Liver (tissue), 9 donors: ENCODE results near the gene EPB41L4B. TPM values are rescaled to one million over a fixed set of nuclear protein-coding genes. Genes with fewer than 3 reads are reported as not detected.

ENCODE experiments used
- DNase-seq: peaks from one replicate; pipeline ENCODE4 v3.0.0-alpha.2; 2017; ENCODE audit warnings: low spot score
- H3K27ac ChIP-seq, 2 donors: one replicate each; pipeline ENCODE4 v1.7.0; 2013; ENCODE audit warnings: inconsistent platforms in 2 of 2, low read length in 2 of 2, control low read depth in 1 of 2, low read depth in 1 of 2, mild to moderate bottlenecking in 1 of 2
- H3K27me3 ChIP-seq, 4 donors: one replicate each; pipeline versions ENCODE4 v1.6.1 to v1.7.0; 2013; ENCODE audit warnings: low read length in 3 of 4, inconsistent platforms in 1 of 4, mild to moderate bottlenecking in 1 of 4, moderate library complexity in 1 of 4; ENCODE audit not compliant: control insufficient read depth in 4 of 4, insufficient read depth in 4 of 4
- H3K36me3 ChIP-seq, 4 donors: one replicate each; pipeline versions ENCODE4 v1.6.1 to v1.7.0; 2013; ENCODE audit warnings: low read length in 3 of 4, mild to moderate bottlenecking in 3 of 4, low read depth in 1 of 4, moderate library complexity in 1 of 4; ENCODE audit not compliant: control insufficient read depth in 4 of 4, insufficient read depth in 3 of 4
- H3K4me1 ChIP-seq, 4 donors: one replicate each; pipeline versions ENCODE4 v1.6.1 to v1.7.0; 2013; ENCODE audit warnings: low read length in 3 of 4, mild to moderate bottlenecking in 3 of 4, moderate library complexity in 1 of 4; ENCODE audit not compliant: control insufficient read depth in 4 of 4, insufficient read depth in 4 of 4
- H3K4me3 ChIP-seq, 3 donors: one replicate each; pipeline versions ENCODE4 v1.6.1 to v1.7.0; 2013; ENCODE audit warnings: low read length in 3 of 3, control low read depth in 1 of 3, low read depth in 1 of 3, mild to moderate bottlenecking in 1 of 3
- H3K9ac ChIP-seq, 2 donors: one replicate each; pipeline ENCODE4 v1.7.0; 2013; ENCODE audit warnings: low read length in 2 of 2, mild to moderate bottlenecking in 2 of 2, moderate library complexity in 2 of 2, control low read depth in 1 of 2, low read depth in 1 of 2
- H3K9me3 ChIP-seq, 4 donors: one replicate each; pipeline versions ENCODE4 v1.6.1 to v1.7.0; 2013; ENCODE audit warnings: low read length in 3 of 4; ENCODE audit not compliant: control insufficient read depth in 4 of 4
- ATF3 ChIP-seq: IDR thresholded peaks from 2 replicates; pipeline ENCODE4 v1.6.1; 2016; ENCODE audit warnings: antibody characterized with exemption
- EGR1 ChIP-seq, 2 donors: IDR thresholded peaks; 2 replicates each; pipeline ENCODE4 v1.6.1; 2016 to 2018; ENCODE audit warnings: antibody characterized with exemption in 2 of 2, low read depth in 2 of 2
- FOXA1 ChIP-seq: IDR thresholded peaks from 2 replicates; pipeline ENCODE4 v1.6.1; 2016; ENCODE audit warnings: antibody characterized with exemption
- FOXA2 ChIP-seq: IDR thresholded peaks from 2 replicates; pipeline ENCODE4 v1.6.1; 2016; ENCODE audit warnings: antibody characterized with exemption
- GABPA ChIP-seq, 2 donors: IDR thresholded peaks in 1 of 2; conservative IDR thresholded peaks in 1 of 2; 2 replicates each; pipeline ENCODE4 v1.6.1; 2016; ENCODE audit warnings: antibody characterized with exemption in 2 of 2, mild to moderate bottlenecking in 1 of 2, moderate library complexity in 1 of 2
- HNF4A ChIP-seq, 2 donors: conservative IDR thresholded peaks; 2 replicates each; pipeline ENCODE4 v1.6.1; 2016; ENCODE audit warnings: antibody characterized with exemption in 2 of 2, mild to moderate bottlenecking in 2 of 2
- HNF4G ChIP-seq: IDR thresholded peaks from 2 replicates; pipeline ENCODE4 v1.6.1; 2016; ENCODE audit warnings: antibody characterized with exemption
- JUND ChIP-seq, 2 donors: IDR thresholded peaks; 2 replicates each; pipeline ENCODE4 v1.6.1; 2016; ENCODE audit warnings: antibody characterized with exemption in 2 of 2
- MAX ChIP-seq: IDR thresholded peaks from 2 replicates; pipeline ENCODE4 v1.6.1; 2016; ENCODE audit warnings: antibody characterized with exemption
- NR2F2 ChIP-seq: IDR thresholded peaks from 2 replicates; pipeline ENCODE4 v1.6.1; 2016; ENCODE audit warnings: antibody characterized with exemption
- RAD21 ChIP-seq, 2 donors: IDR thresholded peaks; 2 replicates each; pipeline ENCODE4 v1.6.1; 2016; ENCODE audit warnings: antibody characterized with exemption in 2 of 2, mild to moderate bottlenecking in 2 of 2
- REST ChIP-seq: IDR thresholded peaks from 2 replicates; pipeline ENCODE4 v1.6.1; 2016; ENCODE audit warnings: antibody characterized with exemption, mild to moderate bottlenecking
- RXRA ChIP-seq, 2 donors: IDR thresholded peaks; 2 replicates each; pipeline ENCODE4 v1.6.1; 2017 to 2018; ENCODE audit warnings: antibody characterized with exemption in 2 of 2, mild to moderate bottlenecking in 1 of 2
- SP1 ChIP-seq: IDR thresholded peaks from 2 replicates; pipeline ENCODE4 v1.6.1; 2018; ENCODE audit warnings: antibody characterized with exemption, mild to moderate bottlenecking
- TAF1 ChIP-seq: conservative IDR thresholded peaks from 2 replicates; pipeline ENCODE4 v1.6.1; 2016; ENCODE audit warnings: antibody characterized with exemption, mild to moderate bottlenecking
- YY1 ChIP-seq: IDR thresholded peaks from 2 replicates; pipeline ENCODE4 v1.6.1; 2016; ENCODE audit warnings: antibody characterized with exemption, mild to moderate bottlenecking
- ZBTB33 ChIP-seq: IDR thresholded peaks from 2 replicates; pipeline ENCODE4 v1.6.1; 2016; ENCODE audit warnings: antibody characterized with exemption
- WGBS: extraction: QIAGEN DNeasy Blood & Tissue Kit; methylation state at CpG from one replicate; pipeline ENCODE4 v1.1.7; 2013; 5-methylcytosine and 5-hydroxymethylcytosine counted together
- polyA plus RNA-seq, 2 donors: library from polyadenylated mRNA; stranded (reverse) in 1 of 2; unstranded in 1 of 2; fragments of 200-250 nt in 1 of 2; fragments of >200 nt in 1 of 2; fragmentation: Nextera tagmentation in 1 of 2; extraction: Ambion mirVana in 1 of 2; gene quantifications; one replicate each; pipeline versions ENCODE4 v1.2.1 to v1.2.3, GENCODE V29; 2013 to 2015
- total RNA-seq, 2 donors: library from RNA; depleted of rRNA; stranded (reverse); fragments of >200 nt; gene quantifications; one replicate each; pipeline ENCODE4 v1.2.3, GENCODE V29; 2014
- TF ChIP-seq, protein P1 (sequence below): fragments of 150-350 bp; IDR thresholded peaks from 2 replicates; pipeline ENCODE4 v1.5.1; 2017; ENCODE audit warnings: improper control_type of control experiment, low read depth, low read length; ENCODE audit not compliant: missing input control
- donor health status: healthy.
- donor health status: healthy.
- donor health status: healthy.
- donor health status: healthy.
- donor health status: healthy.

EPB41L4B gene
- total and polyA plus RNA-seq, 4 donors = 9.9 to 42.6 (median 23.9) TPM

DNA sequence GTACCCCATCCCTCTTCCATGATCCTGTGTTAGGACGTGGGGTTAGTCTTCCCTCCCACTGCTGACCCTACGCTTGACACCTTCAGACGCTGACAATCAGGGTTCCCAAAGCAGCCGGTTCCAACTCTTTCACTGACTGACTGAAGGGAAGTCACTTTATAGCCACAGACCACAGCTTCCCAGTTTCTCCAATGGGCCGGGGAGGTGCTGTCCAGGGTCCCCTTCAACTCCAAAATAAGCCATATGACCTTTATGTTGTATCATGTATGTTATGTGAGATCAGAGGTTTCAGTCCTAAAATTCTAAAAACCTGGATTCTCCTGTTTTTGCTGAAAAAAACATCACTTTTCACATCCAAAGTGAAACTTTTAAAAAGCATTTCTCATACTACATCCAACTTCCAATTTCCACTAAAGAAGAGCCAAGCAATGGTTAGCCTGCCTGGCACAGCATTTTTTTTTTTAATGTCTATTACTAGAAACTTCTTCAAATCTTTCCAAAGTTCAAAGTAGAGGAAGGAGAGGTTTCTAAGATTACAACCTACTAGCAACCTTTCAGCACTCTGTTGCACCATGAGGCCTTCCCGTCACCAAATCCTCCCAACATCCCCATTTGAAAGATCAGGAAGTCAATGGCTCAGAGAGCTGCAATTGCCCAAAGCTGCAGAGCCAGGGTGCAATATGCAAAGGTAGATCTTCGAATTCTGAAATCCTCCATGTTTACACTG lies 5.2 kb downstream of the EPB41L4B start:
- 62% methylated on average over 7 of the region's 7 CpGs for WGBS
- Histone ChIP-seq H3K36me3 (no peaks in the 10 kb centered on the region), H3K27me3 (no peaks in the 10 kb centered on the region), H3K9ac (no peak overlapping the region), H3K27ac (peak overlapping the region; percentile 59 to 75), H3K4me1 (peaks cover 14 to 67% (median 54%) of the 10 kb centered on the region in 4 donors), H3K9me3 (no peaks in the 10 kb centered on the region), H3K4me3 (no peak overlapping the region)
- TF ChIP-seq NR2F2 = no peak
- TF ChIP-seq, protein P1, sequence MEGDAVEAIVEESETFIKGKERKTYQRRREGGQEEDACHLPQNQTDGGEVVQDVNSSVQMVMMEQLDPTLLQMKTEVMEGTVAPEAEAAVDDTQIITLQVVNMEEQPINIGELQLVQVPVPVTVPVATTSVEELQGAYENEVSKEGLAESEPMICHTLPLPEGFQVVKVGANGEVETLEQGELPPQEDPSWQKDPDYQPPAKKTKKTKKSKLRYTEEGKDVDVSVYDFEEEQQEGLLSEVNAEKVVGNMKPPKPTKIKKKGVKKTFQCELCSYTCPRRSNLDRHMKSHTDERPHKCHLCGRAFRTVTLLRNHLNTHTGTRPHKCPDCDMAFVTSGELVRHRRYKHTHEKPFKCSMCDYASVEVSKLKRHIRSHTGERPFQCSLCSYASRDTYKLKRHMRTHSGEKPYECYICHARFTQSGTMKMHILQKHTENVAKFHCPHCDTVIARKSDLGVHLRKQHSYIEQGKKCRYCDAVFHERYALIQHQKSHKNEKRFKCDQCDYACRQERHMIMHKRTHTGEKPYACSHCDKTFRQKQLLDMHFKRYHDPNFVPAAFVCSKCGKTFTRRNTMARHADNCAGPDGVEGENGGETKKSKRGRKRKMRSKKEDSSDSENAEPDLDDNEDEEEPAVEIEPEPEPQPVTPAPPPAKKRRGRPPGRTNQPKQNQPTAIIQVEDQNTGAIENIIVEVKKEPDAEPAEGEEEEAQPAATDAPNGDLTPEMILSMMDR = no peak
- no peak for TF ChIP-seq GABPA (IDR thresholded peaks at IDR 0.05 in 1 of 2, conservative IDR thresholded peaks at IDR 0.05 in 1 of 2)
- no peak for TF ChIP-seq REST
- TF ChIP-seq HNF4G = no peak
- TF ChIP-seq ATF3 = no peak
- no peak for TF ChIP-seq MAX
- no peak for TF ChIP-seq RAD21 (IDR thresholded peaks at IDR 0.05)
- TF ChIP-seq SP1 = no peak
- TF ChIP-seq TAF1 = no peak
- TF ChIP-seq JUND (IDR thresholded peaks at IDR 0.05) = no peak
- no peak for TF ChIP-seq FOXA1
- TF ChIP-seq RXRA (IDR thresholded peaks at IDR 0.05) = no peak
- no peak for TF ChIP-seq EGR1 (IDR thresholded peaks at IDR 0.05; ENCODE audit: low read depth in 2 of 2)
- no peak for DNase-seq

DNA sequence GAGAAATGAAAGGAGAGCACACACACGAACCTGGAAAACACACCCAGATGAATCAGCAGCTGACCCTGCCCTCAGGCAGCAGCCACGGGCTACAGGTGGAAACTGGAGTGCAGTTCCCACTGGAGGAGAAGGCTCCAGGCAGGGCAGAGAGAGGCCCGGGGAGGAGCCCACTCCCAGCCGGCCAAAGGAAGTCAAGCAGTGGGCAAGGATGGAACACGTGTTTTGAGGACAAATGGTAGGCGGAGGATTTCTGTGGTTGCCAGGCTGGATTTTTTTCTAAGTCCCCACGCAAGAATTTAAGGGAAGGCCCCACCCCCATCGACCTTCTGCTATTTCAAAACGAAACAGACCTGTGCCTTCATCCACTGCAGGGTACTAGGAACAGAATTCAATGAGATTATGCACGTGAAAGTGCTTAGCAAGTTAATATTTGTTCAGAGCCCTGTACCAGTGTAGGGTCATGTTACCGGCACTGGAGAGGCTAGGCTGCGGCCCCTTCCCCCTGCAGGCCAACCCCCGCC lies 6.8 kb downstream of the EPB41L4B start:
- Histone ChIP-seq H3K4me1 (peaks cover 14 to 65% (median 53%) of the 10 kb centered on the region in 4 donors), H3K4me3 (no peak overlapping the region), H3K27me3 (no peaks in the 10 kb centered on the region), H3K9me3 (no peaks in the 10 kb centered on the region), H3K27ac (peak overlapping the region; percentile 61 to 68), H3K36me3 (no peaks in the 10 kb centered on the region), H3K9ac (no peak overlapping the region)
- no peak for DNase-seq
- WGBS = 32% methylated on average over 13 of the region's 13 CpGs
- TF ChIP-seq ZBTB33 (no peak), RAD21 (IDR thresholded peaks at IDR 0.05) (peak in 1 of 2 donors; percentile 44), YY1 (peak; percentile 11), HNF4G (no peak), HNF4A (conservative IDR thresholded peaks at IDR 0.05) (peak; percentile 51 to 69), NR2F2 (no peak), MAX (no peak), FOXA2 (no peak), JUND (IDR thresholded peaks at IDR 0.05) (peak in 1 of 2 donors; percentile 37), EGR1 (IDR thresholded peaks at IDR 0.05; ENCODE audit: low read depth in 2 of 2) (no peak), ATF3 (no peak), RXRA (IDR thresholded peaks at IDR 0.05) (peak; percentile 55 to 74), SP1 (peak; percentile 67)
- TF ChIP-seq, protein P1 = no peak
